GM12864 (cell line): Measurements from ENCODE around the gene KITLG.

Source experiments
- DNase-seq: peaks from one replicate; pipeline ENCODE4 v3.0.0-alpha.2; 2011; ENCODE audit warnings: low read depth
- H3K4me3 ChIP-seq: 2 replicates; pipeline ENCODE4 v1.5.1; 2011; ENCODE audit warnings: mild to moderate bottlenecking, low read depth, low read length, control low read depth
- CTCF ChIP-seq: IDR thresholded peaks from 2 replicates; pipeline ENCODE4 v1.5.1; 2011; ENCODE audit warnings: low read depth, mild to moderate bottlenecking, moderate library complexity, low read length, control low read depth, inconsistent platforms; ENCODE audit errors: missing control alignments

The KITLG gene

GRCh38 chr12:88450136-88450535, 130.1 kb downstream of the KITLG start:
- no peak for TF ChIP-seq CTCF
- H3K4me3 ChIP-seq, result no peak overlapping the region
- no peak for DNase-seq

- TF ChIP-seq CTCF, result no peak
- no peak for DNase-seq
- H3K4me3 ChIP-seq, result no peak overlapping the region
Measured at GRCh38 chr12:88448337-88448915, 131.8 kb downstream of the KITLG start.

- DNase-seq, result no peak
- TF ChIP-seq CTCF, result no peak
- no peak overlapping the region for H3K4me3 ChIP-seq
Measured at GRCh38 chr12:88445705-88446394, 134.4 kb downstream of the KITLG start.

GRCh38 chr12:88444481-88444880, 135.8 kb downstream of the KITLG start:
- no peak for TF ChIP-seq CTCF
- DNase-seq, result no peak
- H3K4me3 ChIP-seq, result no peak overlapping the region
